ENCODE measurements around the gene C6orf52. TPM values are rescaled to one million over a fixed set of nuclear protein-coding genes. Genes with fewer than 3 reads are reported as not detected.
"Not testable (repeated sequence)": the region's sequence is repeated elsewhere in the genome, so short reads cannot be mapped to it uniquely, and the experiment has no call there.

C6orf52 gene
- total RNA-seq (2014; rRNA removed; shearing (Covaris generic)) = not detected in 2 replicates

DNA sequence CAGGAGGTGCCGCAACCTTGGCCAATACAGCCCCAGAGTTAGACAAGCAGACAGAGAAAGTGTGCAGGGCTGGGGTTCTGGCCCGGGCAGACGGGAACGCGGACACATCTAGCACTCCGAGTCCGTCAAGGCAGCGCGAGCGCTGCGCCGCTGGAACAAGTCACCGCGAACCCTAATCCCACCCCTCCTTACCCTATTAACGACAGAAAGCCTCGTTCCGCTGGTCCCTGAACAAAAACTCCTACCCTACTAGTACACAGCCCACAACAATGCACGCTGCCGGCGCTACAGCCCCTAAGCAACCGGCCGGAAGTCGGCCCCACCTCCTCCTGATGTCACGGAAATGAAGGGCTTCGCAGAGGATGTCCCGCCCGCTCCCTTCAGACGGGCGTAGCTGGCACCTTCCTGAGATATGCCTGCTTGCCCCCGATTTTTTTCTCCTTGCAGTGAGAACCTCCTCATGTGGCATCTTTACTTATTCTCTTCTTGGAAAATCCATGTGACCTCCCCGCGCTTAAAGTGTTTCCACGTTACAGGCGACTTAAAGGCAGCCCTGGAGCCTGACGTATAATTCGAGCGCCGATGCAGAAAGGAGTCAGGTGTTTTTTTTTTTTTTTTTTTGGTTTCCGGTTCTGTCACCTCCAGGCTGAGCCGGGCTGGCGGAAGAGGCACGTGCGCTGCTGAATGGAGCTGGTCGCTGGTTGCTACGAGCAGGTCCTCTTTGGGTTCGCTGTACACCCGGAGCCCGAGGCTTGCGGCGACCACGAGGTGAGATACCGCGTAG, at the start of gene C6orf52, which contains the start of gene PAK1IP1:
Gene C6orf52, minus strand, starts transcription at position 315 of the 784 bp plus-strand sequence. CDS start 7,066 bp downstream, outside the sequence.
Gene PAK1IP1, plus strand, starts transcription at position 671 of the 784 bp plus-strand sequence. Its CDS starts 14 bp downstream, at position 685.
- Histone ChIP-seq H3K27ac (peak within 1 kb of the TSS; percentile 96), H3K27me3 (no peaks in the 10 kb centered on the region), H3K4me3 (peak within 1 kb of the TSS; percentile 94), H3K4me1 (no peaks in the 10 kb centered on the region), H3K36me3 (no peaks in the 10 kb centered on the region), H3K9me3 (replicated peaks) (no peaks in the 10 kb centered on the region)
- DNase-seq = peak; percentile 85 to 90

DNA sequence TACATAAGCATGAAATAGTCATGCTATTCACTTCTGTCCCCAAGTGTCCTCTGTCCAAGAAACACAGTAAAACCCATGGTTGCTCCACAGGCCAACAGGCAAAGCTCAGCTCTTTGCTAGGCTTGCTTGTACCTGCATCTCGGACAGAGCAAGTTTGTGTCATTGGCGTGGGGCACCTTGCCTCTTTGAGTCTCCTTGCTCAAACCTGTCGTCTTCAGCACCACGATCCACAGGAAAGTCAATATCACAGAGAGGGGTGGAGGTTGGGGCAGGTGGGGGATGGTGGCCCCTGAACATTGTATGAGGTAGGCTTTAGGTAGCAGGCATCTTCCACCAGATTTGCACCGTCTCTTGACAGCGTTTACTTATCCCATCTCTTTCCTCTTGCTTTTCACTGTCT, 49.1 kb upstream of the C6orf52 start:
- no peak for DNase-seq

DNA sequence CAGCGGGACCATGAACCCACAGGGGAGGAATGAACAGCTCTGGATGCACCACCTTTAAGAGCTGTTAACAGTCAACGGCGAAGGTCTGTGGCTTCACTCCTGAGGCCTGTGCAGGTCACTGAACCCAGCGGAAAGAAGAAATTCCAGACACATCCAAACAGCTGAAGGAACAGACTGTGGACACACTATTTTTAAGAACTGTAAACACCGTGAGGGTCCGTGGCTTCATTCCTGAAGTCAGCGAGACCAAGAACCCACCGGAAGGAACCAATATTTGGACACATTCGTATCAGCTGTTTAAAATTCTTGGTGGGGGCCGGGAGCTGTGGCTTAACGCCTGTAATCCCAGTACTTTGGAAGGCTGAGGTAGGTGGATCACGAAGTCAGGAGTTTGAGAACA, 47.8 kb upstream of the C6orf52 start:
- H3K4me3 ChIP-seq = no peak overlapping the region
- H3K36me3 ChIP-seq = no peaks in the 10 kb centered on the region
- H3K27ac ChIP-seq = peak overlapping the region; percentile 41
- H3K27me3 ChIP-seq = no peaks in the 10 kb centered on the region
- no peaks in the 10 kb centered on the region for H3K9me3 ChIP-seq (replicated peaks)
- peak; percentile 53 to 57 for DNase-seq
- 0 out of 2 replicates have a peak, but pooled peaks cover 2% of the 10 kb centered on the region for H3K4me1 ChIP-seq

More for the DNA sequence above, 49.1 kb upstream of the C6orf52 start:
- Histone ChIP-seq H3K27ac (no peak overlapping the region), H3K4me1 (0 out of 2 replicates have a peak, but pooled peaks cover 2% of the 10 kb centered on the region), H3K36me3 (no peaks in the 10 kb centered on the region), H3K27me3 (no peaks in the 10 kb centered on the region), H3K9me3 (replicated peaks) (no peaks in the 10 kb centered on the region), H3K4me3 (no peak overlapping the region)

DNA sequence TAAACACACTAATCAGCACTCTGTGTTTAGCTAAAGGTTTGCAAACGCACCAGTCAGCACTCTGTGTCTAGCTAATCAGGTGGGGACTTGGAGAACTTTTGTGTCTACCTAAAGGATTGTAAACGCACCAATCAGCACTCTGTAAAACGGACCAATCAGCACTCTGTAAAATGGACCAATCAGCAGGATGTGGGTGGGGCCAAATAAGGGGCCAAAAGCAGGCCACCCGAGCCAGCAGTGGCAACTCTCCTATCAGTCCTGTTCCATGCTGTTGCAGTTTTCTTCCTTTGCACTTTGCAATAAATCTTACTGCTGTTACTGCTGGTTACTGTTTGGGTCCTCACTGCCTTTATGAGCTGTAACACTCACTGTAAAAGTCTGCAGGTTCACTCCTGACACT, 47.2 kb upstream of the C6orf52 start:
- H3K4me3 ChIP-seq; H3K36me3 ChIP-seq; H3K27me3 ChIP-seq; DNase-seq; H3K4me1 ChIP-seq; H3K9me3 ChIP-seq (replicated peaks): not testable (repeated sequence)
- H3K27ac ChIP-seq = peak overlapping the region; percentile 41

DNA sequence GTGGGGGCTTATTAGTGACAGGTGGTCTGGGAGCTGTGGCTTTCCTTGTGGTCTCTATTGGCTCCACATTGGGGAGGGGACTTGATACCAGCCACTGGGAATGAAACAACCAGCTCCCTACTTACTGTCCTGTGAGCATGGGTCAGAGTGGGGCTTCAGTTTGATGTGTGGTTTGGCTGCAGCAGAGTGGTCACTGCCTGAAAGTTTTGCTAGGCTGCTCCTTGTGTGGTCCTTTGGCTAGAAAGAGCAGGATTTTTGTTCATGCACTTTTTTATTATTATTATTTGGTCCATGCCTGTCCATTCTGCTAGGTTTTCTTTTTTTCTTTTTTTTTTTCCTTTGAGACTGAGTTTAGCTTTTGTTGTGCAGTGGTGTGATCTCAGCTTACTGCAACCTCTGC, 45.6 kb upstream of the C6orf52 start:
- H3K27me3 ChIP-seq = no peaks in the 10 kb centered on the region
- DNase-seq = peak; percentile 34 to 50
- no peak overlapping the region for H3K27ac ChIP-seq
- H3K9me3 ChIP-seq (replicated peaks) = no peaks in the 10 kb centered on the region
- no peaks in the 10 kb centered on the region for H3K36me3 ChIP-seq
- peaks cover 7% of the 10 kb centered on the region for H3K4me1 ChIP-seq
- no peak overlapping the region for H3K4me3 ChIP-seq

DNA sequence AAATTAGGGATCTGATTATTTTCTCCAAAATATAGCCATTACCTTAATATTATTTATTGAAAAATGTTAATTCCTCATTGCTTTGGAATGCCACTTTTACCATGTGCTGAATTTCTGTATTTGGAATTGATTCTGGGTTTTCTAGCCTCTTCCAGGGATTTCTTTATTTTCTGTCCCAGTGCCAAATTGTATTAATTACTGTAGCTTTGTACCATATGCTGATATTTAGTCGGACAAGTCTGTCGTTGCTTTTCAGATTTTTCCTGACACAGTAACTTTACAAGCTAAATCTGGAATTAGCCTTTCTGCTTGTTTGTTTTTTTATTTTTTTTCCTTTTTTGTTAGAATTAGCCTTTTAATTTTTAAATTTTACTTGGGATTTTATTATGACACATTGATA, 42.3 kb upstream of the C6orf52 start:
- Histone ChIP-seq H3K27me3 (no peaks in the 10 kb centered on the region), H3K4me3 (no peak overlapping the region), H3K36me3 (no peaks in the 10 kb centered on the region), H3K4me1 (peaks cover 18% of the 10 kb centered on the region), H3K9me3 (replicated peaks) (no peaks in the 10 kb centered on the region), H3K27ac (no peak overlapping the region)
- DNase-seq = no peak

DNA sequence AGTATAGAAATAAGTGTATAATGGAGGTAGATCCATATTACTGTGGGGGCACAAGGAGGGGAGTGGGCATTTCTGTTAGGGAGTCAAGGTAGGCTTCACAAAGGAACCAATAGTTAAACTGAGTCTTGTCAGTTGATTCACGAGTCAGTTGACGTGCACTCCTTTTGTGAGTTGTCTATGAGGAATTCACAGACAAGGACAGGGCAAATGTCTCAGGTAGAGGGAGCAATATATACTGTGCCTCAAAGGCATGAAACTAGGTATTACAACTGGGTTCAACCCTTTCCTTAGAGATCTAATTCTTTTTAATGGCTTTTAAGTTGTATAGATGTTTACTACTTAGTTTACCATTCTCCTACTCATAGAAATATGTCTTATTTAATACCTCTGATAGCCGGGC, 39.4 kb upstream of the C6orf52 start:
- Histone ChIP-seq H3K4me3 (no peak overlapping the region), H3K4me1 (peaks cover 17% of the 10 kb centered on the region), H3K27me3 (no peaks in the 10 kb centered on the region), H3K27ac (peak overlapping the region; percentile 77), H3K9me3 (replicated peaks) (no peaks in the 10 kb centered on the region), H3K36me3 (no peaks in the 10 kb centered on the region)
- DNase-seq = no peak

DNA sequence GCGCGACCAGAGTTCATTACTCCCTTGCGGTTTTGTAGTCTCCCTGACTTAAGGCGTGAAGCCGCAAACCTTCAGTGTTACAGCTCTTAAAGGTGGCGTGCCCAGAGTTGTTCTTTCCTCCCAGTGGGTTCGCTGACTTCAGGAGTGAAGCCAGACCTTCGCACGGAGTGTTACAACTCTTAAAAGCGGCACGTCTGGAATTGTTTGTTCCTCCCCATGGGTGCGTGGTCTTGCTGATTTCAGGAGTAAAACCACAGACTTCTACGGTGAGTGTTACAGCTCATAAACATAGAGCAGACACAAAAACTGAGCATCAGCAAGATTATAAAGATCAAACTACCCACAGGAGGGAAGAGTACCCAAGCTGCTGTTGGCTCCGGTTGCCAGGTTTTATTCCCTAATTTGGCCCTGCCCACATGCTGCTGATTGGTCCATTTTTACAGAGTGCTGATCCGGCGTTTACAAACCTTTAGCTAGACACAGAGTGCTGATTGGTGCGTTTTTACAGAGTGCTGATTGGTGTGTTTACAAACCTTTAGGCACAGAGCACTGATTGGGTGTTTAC, 38.8 kb upstream of the C6orf52 start:
- H3K27ac ChIP-seq = peak overlapping the region; percentile 77
- H3K4me3 ChIP-seq = peak overlapping the region; percentile 29
- H3K27me3 ChIP-seq = no peaks in the 10 kb centered on the region
- H3K4me1 ChIP-seq = peaks cover 17% of the 10 kb centered on the region
- no peaks in the 10 kb centered on the region for H3K36me3 ChIP-seq
- no peaks in the 10 kb centered on the region for H3K9me3 ChIP-seq (replicated peaks)
- peak; percentile 54 to 77 for DNase-seq

DNA sequence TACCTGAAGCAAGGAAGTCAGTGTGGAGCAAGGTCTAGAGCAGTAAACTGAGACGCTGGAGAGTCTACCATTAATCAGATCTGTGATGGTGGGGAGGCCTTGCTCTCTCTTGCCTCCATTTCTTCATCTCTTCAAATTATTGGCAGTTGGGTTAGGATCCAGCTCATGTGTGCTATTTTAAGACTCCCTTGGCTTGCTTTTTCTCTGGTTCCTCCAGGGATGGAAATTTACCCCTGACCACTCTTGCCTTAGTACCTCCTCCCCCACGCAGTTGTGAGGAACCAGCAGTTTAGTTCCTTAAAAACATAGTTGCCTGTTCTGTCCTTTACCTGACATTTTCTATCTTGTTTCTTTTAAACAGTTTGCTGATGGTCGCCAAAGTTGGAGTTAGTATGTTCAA, 35.8 kb upstream of the C6orf52 start:
- no peaks in the 10 kb centered on the region for H3K36me3 ChIP-seq
- no peak for DNase-seq
- no peak overlapping the region for H3K4me3 ChIP-seq

DNA sequence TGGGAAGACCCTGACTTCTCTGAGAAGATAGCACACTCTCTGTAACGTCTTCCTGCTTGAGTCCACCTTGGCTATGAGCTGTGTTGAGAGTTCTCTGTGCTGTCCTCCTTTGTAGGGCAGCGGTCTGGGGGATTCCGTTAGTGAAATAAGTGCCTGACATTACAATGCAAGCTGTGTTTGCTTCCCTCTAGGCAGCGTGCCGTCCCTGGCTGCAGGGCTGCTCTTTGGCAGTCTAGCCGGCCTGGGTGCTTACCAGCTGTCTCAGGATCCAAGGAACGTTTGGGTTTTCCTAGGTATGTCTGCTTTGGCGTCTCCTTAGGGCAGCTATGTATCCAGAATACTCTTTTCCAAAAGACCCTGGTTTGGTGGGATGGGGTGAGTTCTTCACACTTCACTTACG, 31.3 kb upstream of the C6orf52 start:
- Histone ChIP-seq H3K9me3 (replicated peaks) (no peaks in the 10 kb centered on the region), H3K4me3 (no peak overlapping the region), H3K27ac (no peak overlapping the region), H3K4me1 (0 out of 2 replicates have a peak, but pooled peaks cover 2% of the 10 kb centered on the region), H3K27me3 (no peaks in the 10 kb centered on the region), H3K36me3 (no peaks in the 10 kb centered on the region)
- no peak for DNase-seq

More for the DNA sequence above, 35.8 kb upstream of the C6orf52 start:
- Histone ChIP-seq H3K9me3 (replicated peaks) (no peaks in the 10 kb centered on the region), H3K27ac (no peak overlapping the region), H3K4me1 (peaks cover 14% of the 10 kb centered on the region), H3K27me3 (no peaks in the 10 kb centered on the region)

DNA sequence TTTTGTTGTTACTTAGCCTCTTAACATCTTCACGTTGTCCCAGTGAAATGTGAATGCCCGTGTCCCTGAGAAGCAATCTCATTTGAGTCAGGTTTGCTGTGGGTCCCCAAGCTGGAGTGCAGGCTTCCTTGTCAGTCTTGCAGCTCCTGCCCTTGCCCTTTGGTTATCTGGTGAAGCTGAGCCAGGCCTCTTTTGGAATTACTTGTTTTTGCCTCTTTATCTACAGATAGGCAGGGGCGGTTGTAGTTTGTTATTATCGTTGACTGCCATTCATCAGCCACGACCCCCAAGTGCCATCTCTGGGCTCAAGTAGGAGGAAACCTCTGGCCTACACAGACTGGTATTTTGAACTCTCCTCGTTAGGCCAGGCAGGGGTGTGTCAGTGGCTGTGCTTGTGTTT, 30.6 kb upstream of the C6orf52 start:
- Histone ChIP-seq H3K36me3 (no peaks in the 10 kb centered on the region), H3K4me1 (0 out of 2 replicates have a peak, but pooled peaks cover 2% of the 10 kb centered on the region), H3K27ac (no peak overlapping the region), H3K9me3 (replicated peaks) (no peaks in the 10 kb centered on the region), H3K27me3 (no peaks in the 10 kb centered on the region), H3K4me3 (no peak overlapping the region)
- DNase-seq = no peak

DNA sequence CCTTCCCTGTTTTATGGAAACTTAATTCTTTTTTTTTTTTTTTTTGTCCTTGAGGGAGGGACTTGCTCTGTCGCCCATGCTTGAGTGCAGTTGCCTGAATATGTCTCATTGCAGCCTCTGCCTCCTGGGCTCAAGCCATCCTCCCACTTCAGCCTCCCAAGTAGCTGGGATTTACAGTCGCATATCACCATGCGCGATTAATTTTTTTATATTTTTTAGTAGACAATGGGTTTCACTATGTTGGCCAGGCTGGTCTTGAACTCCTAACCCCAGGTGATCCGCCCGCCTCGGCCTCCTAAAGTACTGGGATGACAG, 29.1 kb upstream of the C6orf52 start:
- H3K9me3 ChIP-seq (replicated peaks) = no peaks in the 10 kb centered on the region
- no peaks in the 10 kb centered on the region for H3K36me3 ChIP-seq
- H3K4me1 ChIP-seq = 0 out of 2 replicates have a peak, but pooled peaks cover 2% of the 10 kb centered on the region
- H3K27ac ChIP-seq = peak overlapping the region; percentile 79
- H3K27me3 ChIP-seq = no peaks in the 10 kb centered on the region
- H3K4me3 ChIP-seq = peak overlapping the region; percentile 67
- no peak for DNase-seq

DNA sequence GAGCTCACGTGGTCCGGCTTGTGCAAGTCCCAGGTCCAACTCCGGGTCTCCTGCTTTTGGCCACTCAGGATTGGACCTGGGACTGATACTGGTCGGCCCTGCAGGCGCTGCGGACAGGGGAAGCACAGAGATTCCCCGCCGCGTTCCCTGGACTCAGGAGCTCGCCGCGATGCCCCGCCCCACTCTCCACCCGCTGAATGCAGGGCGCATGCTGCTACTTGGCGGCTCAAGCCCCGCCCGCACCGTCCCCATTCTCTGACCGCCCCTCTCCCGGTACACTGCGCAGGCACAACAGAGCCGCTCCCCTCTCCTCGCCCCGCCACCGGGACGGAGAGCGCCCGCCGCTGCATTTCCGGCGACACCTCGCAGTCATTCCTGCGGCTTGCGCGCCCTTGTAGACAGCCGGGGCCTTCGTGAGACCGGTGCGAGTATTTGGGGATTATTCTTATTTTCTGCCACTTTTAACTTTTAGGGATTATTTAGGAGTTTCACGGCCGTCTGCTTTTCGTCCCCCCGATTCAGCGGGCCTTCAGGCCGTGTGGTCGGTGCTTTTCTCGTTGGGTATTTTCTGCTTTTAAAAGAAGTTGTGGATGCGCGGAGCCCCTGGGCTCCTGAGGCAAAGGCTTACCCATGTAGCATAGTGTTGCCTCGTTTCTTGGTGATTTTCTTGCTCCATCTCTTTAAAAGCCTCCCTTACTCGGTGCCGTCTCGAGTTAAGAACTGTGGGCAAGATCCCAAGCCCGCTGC, 28.6 kb upstream of the C6orf52 start, which contains the start of gene TMEM14C:
Gene TMEM14C, plus strand, starts transcription at position 251 of the 747 bp plus-strand sequence. CDS start 1,544 bp downstream, outside the sequence.
- Histone ChIP-seq H3K27ac (peak within 1 kb of the TSS; percentile 79), H3K36me3 (no peaks in the 10 kb centered on the region), H3K27me3 (no peaks in the 10 kb centered on the region), H3K9me3 (replicated peaks) (no peaks in the 10 kb centered on the region), H3K4me1 (0 out of 2 replicates have a peak, but pooled peaks cover 2% of the 10 kb centered on the region), H3K4me3 (peak within 1 kb of the TSS; percentile 67)
- DNase-seq = peak; percentile 94 to 96

DNA sequence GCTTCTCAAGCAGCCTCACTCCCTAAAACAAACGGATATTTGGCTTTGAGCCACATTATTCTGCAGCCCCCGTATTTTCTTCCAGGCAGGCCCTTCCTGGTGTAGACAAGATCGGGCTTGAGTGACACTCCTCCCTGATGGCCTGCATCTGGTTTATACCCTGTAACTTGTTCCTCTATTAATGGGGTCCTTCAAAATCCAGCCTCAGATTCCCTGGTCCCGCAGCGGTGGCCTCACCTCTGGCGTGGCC, 28.1 kb upstream of the C6orf52 start:
- H3K4me1 ChIP-seq = 0 out of 2 replicates have a peak, but pooled peaks cover 2% of the 10 kb centered on the region

More for the DNA sequence above, 28.1 kb upstream of the C6orf52 start:
- Histone ChIP-seq H3K27ac (peak overlapping the region; percentile 79), H3K4me3 (peak overlapping the region; percentile 67), H3K9me3 (replicated peaks) (no peaks in the 10 kb centered on the region), H3K27me3 (no peaks in the 10 kb centered on the region), H3K36me3 (no peaks in the 10 kb centered on the region)
- no peak for DNase-seq
